GM19372 (cell line): ENCODE results near the gene ZMYND15.

Source experiments
- ATAC-seq: cut with Tn5 transposase; IDR thresholded peaks from one replicate; pipeline ENCODE4 v1.9.1; 2021; ENCODE audit warnings: mild to moderate bottlenecking, low read depth, moderate library complexity; ENCODE audit not compliant: unreplicated experiment

The ZMYND15 gene

DNA sequence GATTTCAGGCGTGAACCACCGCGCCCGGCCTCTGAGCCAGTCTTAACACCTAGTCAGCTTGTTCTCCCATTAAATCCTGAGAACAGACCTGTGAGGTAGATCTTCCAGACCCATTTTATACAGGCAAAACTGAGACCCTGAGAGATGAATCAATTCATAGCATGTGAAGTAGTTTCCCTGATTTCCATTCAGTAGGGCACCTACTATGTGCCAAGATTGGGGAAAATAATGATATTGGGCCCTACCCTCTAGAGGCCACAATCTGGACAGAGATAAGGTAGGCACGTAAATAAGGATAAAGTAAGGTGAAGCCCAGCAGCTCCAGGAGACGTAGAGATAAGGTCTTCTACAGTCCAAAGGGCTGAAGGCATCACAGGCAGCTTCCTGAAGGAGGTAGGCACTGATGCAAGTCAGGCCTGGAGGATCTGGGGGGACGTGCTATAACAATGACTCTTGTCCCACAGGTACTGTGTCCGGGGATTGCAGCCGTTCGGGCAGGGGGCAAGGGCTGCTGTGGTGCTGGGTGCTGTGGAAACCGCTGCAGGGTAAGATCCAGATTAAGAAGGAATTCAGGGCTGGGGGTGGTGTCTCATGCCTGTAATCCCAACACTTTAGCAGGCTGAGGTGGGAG, 40.8 kb downstream of the ZMYND15 start:
- ATAC-seq = no peak

GRCh38 chr17:4782652-4783051, 43.0 kb downstream of the ZMYND15 start:
- no peak for ATAC-seq

- no peak for ATAC-seq
These were observed 45.9 kb downstream of the ZMYND15 start for GRCh38 chr17:4785311-4786105.

GRCh38 chr17:4786106-4786511, 46.5 kb downstream of the ZMYND15 start, which contains the start of gene VMO1:
VMO1 (minus strand) TSS chr17:4786364; CDS start chr17:4786352, 12 bp downstream.
- ATAC-seq = no peak

- ATAC-seq = no peak
These were observed 46.9 kb downstream of the ZMYND15 start for GRCh38 chr17:4786516-4786915.

DNA sequence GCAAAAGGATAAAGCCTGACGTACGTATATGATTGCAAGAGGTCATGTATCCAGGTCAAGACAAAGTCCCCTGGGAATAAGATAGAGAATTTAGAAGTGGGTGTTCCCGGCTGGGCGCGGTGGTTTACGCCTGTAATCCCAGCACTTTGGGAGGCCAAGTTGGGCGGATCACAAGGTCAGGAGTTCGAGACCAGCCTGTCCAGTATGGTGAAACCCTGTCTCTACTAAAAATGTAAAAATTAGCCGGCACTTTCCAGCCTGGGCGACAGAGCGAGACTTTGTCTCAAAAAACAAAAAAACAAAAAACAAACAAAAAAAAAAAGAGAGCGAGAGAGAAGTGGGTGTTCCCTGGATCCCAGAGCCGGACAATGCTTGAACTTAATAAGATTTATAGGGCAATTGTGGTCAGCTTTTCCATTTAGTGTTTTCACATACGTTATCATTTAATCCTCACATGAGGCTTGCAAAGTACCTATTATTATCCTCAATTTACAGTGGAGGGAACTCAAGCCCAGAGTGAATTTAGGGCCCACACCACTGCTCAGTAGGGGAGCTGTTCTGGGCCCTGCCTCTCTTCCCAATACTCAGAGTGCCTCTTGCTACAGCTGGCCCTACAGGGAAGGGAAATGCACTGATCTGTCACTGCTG, 48.6 kb downstream of the ZMYND15 start:
- no peak for ATAC-seq

DNA sequence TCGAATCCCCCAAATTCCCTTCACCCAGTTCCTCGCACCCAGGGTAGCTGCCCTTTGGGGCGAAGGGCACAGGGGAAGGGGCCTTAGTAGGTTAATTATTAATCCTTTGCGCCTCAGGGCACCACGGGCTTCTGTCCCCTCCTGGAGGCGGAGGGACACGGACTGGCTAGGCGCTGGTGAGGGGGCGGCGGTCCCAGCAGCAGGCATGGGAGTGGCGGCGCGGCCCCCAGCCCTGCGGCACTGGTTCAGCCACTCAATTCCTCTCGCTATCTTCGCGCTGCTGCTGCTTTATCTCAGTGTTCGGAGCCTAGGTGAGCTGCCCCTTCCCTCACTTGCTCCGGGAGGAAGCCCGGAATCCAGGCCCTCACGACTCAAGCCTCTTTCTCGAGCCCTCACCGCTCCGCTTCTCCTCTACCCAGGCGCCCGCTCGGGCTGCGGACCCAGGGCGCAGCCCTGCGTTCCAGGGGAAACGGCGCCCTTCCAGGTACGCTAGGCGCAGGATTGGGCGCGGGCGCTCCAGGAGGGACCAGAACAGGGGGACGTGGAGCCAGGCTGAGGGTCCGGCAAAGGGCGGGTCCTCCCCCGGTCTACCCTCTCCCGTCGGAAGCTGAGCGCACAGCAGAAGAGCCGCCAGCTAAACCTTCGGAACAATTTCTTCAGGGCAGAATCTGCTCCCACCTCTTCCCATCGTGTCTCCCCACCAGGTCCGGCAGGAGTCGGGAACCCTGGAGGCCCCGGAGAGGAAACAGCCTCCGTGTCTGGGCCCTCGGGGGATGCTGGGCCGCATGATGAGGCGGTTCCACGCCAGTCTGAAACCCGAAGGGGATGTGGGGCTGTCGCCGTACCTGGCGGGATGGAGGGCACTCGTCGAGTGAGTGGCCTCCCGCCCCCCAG, 49.4 kb downstream of the ZMYND15 start, which contains the start of gene GLTPD2:
TSS of gene GLTPD2 (plus strand) at position 158 of the 894 bp plus-strand sequence. CDS start at position 206, 48 bp downstream.
- peak; percentile 8 for ATAC-seq

GRCh38 chr17:4789701-4789950, 50.0 kb downstream of the ZMYND15 start:
- no peak for ATAC-seq

GRCh38 chr17:4789951-4790704, 50.5 kb downstream of the ZMYND15 start:
- ATAC-seq = peak; percentile 71

GRCh38 chr17:4790705-4791088, 51.1 kb downstream of the ZMYND15 start:
- no peak for ATAC-seq

DNA sequence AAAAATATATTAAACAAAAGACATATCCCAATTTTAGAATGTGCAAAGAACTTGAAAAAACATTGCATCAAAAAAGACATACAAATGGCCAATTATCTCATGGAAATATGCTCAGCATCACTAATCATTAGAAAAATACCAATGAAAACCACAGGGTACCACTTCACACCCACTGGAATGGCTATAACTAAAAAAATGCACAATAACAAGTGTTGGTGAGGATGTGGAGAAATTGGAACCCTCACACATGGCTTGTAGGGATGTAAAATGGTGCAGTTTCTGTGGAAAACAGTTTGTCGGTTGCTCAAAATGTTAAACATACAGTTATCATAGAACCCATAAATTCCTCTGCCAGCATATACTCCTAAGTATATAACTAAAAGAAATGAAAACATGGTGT, 55.5 kb downstream of the ZMYND15 start:
- no peak for ATAC-seq
